IMR-90 (cell line): ENCODE measurements around the gene CCR9. TPM values are rescaled to one million over a fixed set of nuclear protein-coding genes. Genes with fewer than 3 reads are reported as not detected.

Source experiments
- ATAC-seq: fragments of 200-7000 bp; cut with Tn5 transposase; 2 replicates; pipeline ENCODE4 v1.9.1; 2020; ENCODE audit warnings: low read depth, mild to moderate bottlenecking, moderate library complexity
- BruUV-seq: library from RNA; stranded (reverse); fragments of 400-500 nt; replicated peaks from 2 replicates; lab custom pipeline; 2021; lab: Mats Ljungman, UMichigan
- CTCF ChIA-PET: fragments of 300-600 bp; formaldehyde crosslinking; extraction: SDS; loops from one replicate; lab custom pipeline; 2021; ENCODE audit warnings: antibody characterized with exemption; lab: Yijun Ruan, JAX
- POLR2A ChIA-PET: fragments of 300-600 bp; sonication (Branson Sonifier 250); formaldehyde crosslinking; loops from one replicate; lab custom pipeline; 2022; ENCODE audit warnings: antibody characterized with exemption; ENCODE audit not compliant: unreplicated experiment; lab: Charles Lee
- DNase-seq: peaks from one replicate; pipeline ENCODE4 v3.0.0; 2013
- H2AFZ ChIP-seq: replicated peaks from 2 replicates; pipeline ENCODE3; 2013; ENCODE audit warnings: low read length, mild to moderate bottlenecking; ENCODE audit not compliant: poor library complexity
- H2AK5ac ChIP-seq: 2 replicates; pipeline ENCODE4 v1.6.1; 2013; ENCODE audit warnings: low read depth, low read length, inconsistent platforms
- H2AK9ac ChIP-seq: replicated peaks from 2 replicates; pipeline ENCODE3; 2013; ENCODE audit warnings: mild to moderate bottlenecking, low read depth, low read length, moderate library complexity; ENCODE audit not compliant: poor library complexity
- H2BK120ac ChIP-seq: 2 replicates; pipeline ENCODE4 v1.6.1; 2013; ENCODE audit warnings: low read depth, low read length, inconsistent platforms
- H2BK15ac ChIP-seq: 3 replicates; pipeline ENCODE4 v1.6.1; 2013; ENCODE audit warnings: low read depth, low read length, inconsistent platforms
- H2BK20ac ChIP-seq: 2 replicates; pipeline ENCODE4 v1.6.1; 2013; ENCODE audit warnings: low read depth, mild to moderate bottlenecking, inconsistent platforms, low read length, moderate library complexity
- H2BK5ac ChIP-seq: 2 replicates; pipeline ENCODE4 v1.6.1; 2013; ENCODE audit warnings: mild to moderate bottlenecking, low read depth, low read length, inconsistent platforms; ENCODE audit not compliant: poor library complexity, severe bottlenecking
- H3K14ac ChIP-seq: replicated peaks from 2 replicates; pipeline ENCODE4 v1.6.1; 2013; ENCODE audit warnings: low read depth, low read length, inconsistent platforms
- H3K18ac ChIP-seq: 2 replicates; pipeline ENCODE4 v1.6.1; 2013; ENCODE audit warnings: low read depth, low read length, control low read depth
- H3K23ac ChIP-seq: 2 replicates; pipeline ENCODE4 v1.6.1; 2013; ENCODE audit warnings: low read depth, low read length, inconsistent platforms
- H3K27ac ChIP-seq: 2 replicates; pipeline ENCODE4 v1.5.1; 2013; ENCODE audit warnings: mild to moderate bottlenecking, control low read depth, low read length; ENCODE audit not compliant: insufficient read depth
- H3K27me3 ChIP-seq: 2 replicates; pipeline ENCODE4 v1.6.1; 2013; ENCODE audit warnings: low read length; ENCODE audit not compliant: control insufficient read depth, insufficient read depth
- H3K36me3 ChIP-seq: 2 replicates; pipeline ENCODE4 v1.6.1; 2013; ENCODE audit warnings: low read length, mixed read lengths; ENCODE audit not compliant: control insufficient read depth, insufficient read depth
- H3K4ac ChIP-seq: 2 replicates; pipeline ENCODE4 v1.6.1; 2013; ENCODE audit warnings: low read depth, low read length, inconsistent platforms
- H3K4me1 ChIP-seq: 2 replicates; pipeline ENCODE4 v1.6.1; 2013; ENCODE audit warnings: low read length, mixed read lengths; ENCODE audit not compliant: control insufficient read depth, insufficient read depth
- H3K4me2 ChIP-seq: 2 replicates; pipeline ENCODE4 v1.6.1; 2013; ENCODE audit warnings: low read depth, mild to moderate bottlenecking, control low read depth, low read length, moderate library complexity
- H3K4me3 ChIP-seq: 2 replicates; pipeline ENCODE4 v1.5.1; 2013; ENCODE audit warnings: low read depth, mild to moderate bottlenecking, control low read depth, low read length, moderate library complexity; ENCODE audit not compliant: insufficient read depth
- H3K56ac ChIP-seq: 2 replicates; pipeline ENCODE4 v1.6.1; 2013; ENCODE audit warnings: low read length, inconsistent platforms; ENCODE audit not compliant: insufficient read depth; ENCODE audit errors: extremely low read depth
- H3K79me1 ChIP-seq, 2 experiments: 2 replicates each; pipeline ENCODE4 v1.6.1; 2013; ENCODE audit warnings: low read length in 2 of 2, inconsistent platforms in 1 of 2, low read depth in 1 of 2
- H3K9ac ChIP-seq: 2 replicates; pipeline ENCODE4 v1.6.1; 2013; ENCODE audit warnings: low read depth, low read length, control low read depth
- H3K9me1 ChIP-seq: 2 replicates; pipeline ENCODE4 v1.6.1; 2013; ENCODE audit warnings: low read length, inconsistent platforms; ENCODE audit not compliant: insufficient read depth
- H3K9me3 ChIP-seq: 2 replicates; pipeline ENCODE4 v1.6.1; 2013; ENCODE audit warnings: low read length; ENCODE audit not compliant: control insufficient read depth, insufficient read depth
- H4K20me1 ChIP-seq: 2 replicates; pipeline ENCODE4 v1.6.1; 2013; ENCODE audit warnings: low read length, inconsistent platforms; ENCODE audit not compliant: insufficient read depth
- H4K5ac ChIP-seq: 2 replicates; pipeline ENCODE4 v1.6.1; 2013; ENCODE audit warnings: mild to moderate bottlenecking, low read depth, low read length, control low read depth
- H4K8ac ChIP-seq, 2 experiments: 2 replicates each; pipeline ENCODE4 v1.6.1; 2013; ENCODE audit warnings: low read depth in 2 of 2, low read length in 2 of 2, control low read depth in 1 of 2, inconsistent platforms in 1 of 2
- H4K91ac ChIP-seq: 2 replicates; pipeline ENCODE4 v1.6.1; 2013; ENCODE audit warnings: low read depth, low read length, inconsistent platforms; ENCODE audit not compliant: insufficient read depth
- BHLHE40 ChIP-seq: fragments of 150-350 bp; IDR thresholded peaks from 2 replicates; pipeline ENCODE4 v1.6.1; 2016; ENCODE audit warnings: mild to moderate bottlenecking, low read depth, low read length
- CEBPB ChIP-seq: IDR thresholded peaks from 2 replicates; pipeline ENCODE4 v1.6.1; 2012; ENCODE audit warnings: low read depth, low read length, improper control_type of control experiment
- CHD1 ChIP-seq: IDR thresholded peaks from 2 replicates; pipeline ENCODE4 v1.6.1; 2012; ENCODE audit warnings: low read depth, low read length, improper control_type of control experiment
- FOS ChIP-seq: fragments of 150-350 bp; IDR thresholded peaks from 2 replicates; pipeline ENCODE4 v1.6.1; 2016; ENCODE audit warnings: low read depth, low read length
- MAFK ChIP-seq: IDR thresholded peaks from 2 replicates; pipeline ENCODE4 v1.6.1; 2012; ENCODE audit warnings: low read depth, low read length, improper control_type of control experiment
- MAZ ChIP-seq: IDR thresholded peaks from 2 replicates; pipeline ENCODE4 v1.6.1; 2012; ENCODE audit warnings: low read depth, mild to moderate bottlenecking, low read length, improper control_type of control experiment, moderate library complexity, borderline replicate concordance
- MXI1 ChIP-seq: IDR thresholded peaks from 2 replicates; pipeline ENCODE4 v1.6.1; 2012; ENCODE audit warnings: low read depth, mild to moderate bottlenecking, low read length, moderate library complexity, borderline replicate concordance
- NFE2L2 ChIP-seq: fragments of 150-350 bp; IDR thresholded peaks from 2 replicates; pipeline ENCODE4 v1.6.1; 2016; ENCODE audit warnings: low read depth, mild to moderate bottlenecking, low read length
- POLR2A ChIP-seq: IDR thresholded peaks from 2 replicates; pipeline ENCODE4 v1.6.1; 2012; ENCODE audit warnings: mild to moderate bottlenecking, low read depth, low read length
- RAD21 ChIP-seq: IDR thresholded peaks from 2 replicates; pipeline ENCODE4 v1.6.1; 2012; ENCODE audit warnings: low read length, improper control_type of control experiment
- RCOR1 ChIP-seq: IDR thresholded peaks from 2 replicates; pipeline ENCODE4 v1.6.1; 2012; ENCODE audit warnings: mild to moderate bottlenecking, low read length, improper control_type of control experiment; ENCODE audit not compliant: insufficient replicate concordance
- RFX5 ChIP-seq: IDR thresholded peaks from 2 replicates; pipeline ENCODE4 v1.8.0; 2012; ENCODE audit warnings: low read depth, mild to moderate bottlenecking, low read length, moderate library complexity
- SMC3 ChIP-seq: fragments of 150-350 bp; IDR thresholded peaks from 2 replicates; pipeline ENCODE4 v1.6.1; 2016; ENCODE audit warnings: low read depth, mild to moderate bottlenecking, antibody characterized with exemption, low read length, moderate library complexity
- WGBS, 2 experiments: methylation state at CpG; one replicate each; pipeline versions ENCODE4 v1.1.5 to v1.1.7; 2013; ENCODE audit warnings: missing lambda C conversion rate in 2 of 2; ENCODE audit not compliant: insufficient read length in 1 of 2; ENCODE audit errors: extremely low coverage in 2 of 2; 5-methylcytosine and 5-hydroxymethylcytosine counted together
- dilution Hi-C: fragments of 300-500 bp; cut with HindIII; formaldehyde crosslinking; loops from one replicate; pipeline ENCODE4 v1.14.3; 2018; ENCODE audit warnings: low sequenced_read_pairs; ENCODE audit not compliant: unreplicated experiment
- in situ Hi-C: fragments of 300-500 bp; cut with MboI; formaldehyde crosslinking; loops from 3 replicates; pipeline ENCODE4 v1.14.3; 2019; ENCODE audit warnings: low sequenced_read_pairs, inconsistent platforms, mixed read lengths
- intact Hi-C: fragments of 100-400 bp; cut with micrococcal nuclease; formaldehyde crosslinking; loops from 2 replicates; pipeline ENCODE4 v1.10.0; 2022
- polyA plus RNA-seq, 3 experiments: library from polyadenylated mRNA; depleted of rRNA; stranded (reverse); fragments of >200 nt; gene quantifications; 2 replicates each; pipeline ENCODE4 v1.2.3, GENCODE V29; 2012; ENCODE audit warnings: low replicate concordance in 1 of 3
- total RNA-seq: library from RNA; depleted of rRNA; stranded (reverse); fragments of >200 nt; gene quantifications from 2 replicates; pipeline ENCODE4 v1.2.3, GENCODE V29; 2012
- TF ChIP-seq, protein P1 (sequence below): fragments of 150-350 bp; IDR thresholded peaks from 2 replicates; pipeline ENCODE4 v1.6.1; 2016; ENCODE audit warnings: low read depth, mild to moderate bottlenecking, low read length, moderate library complexity, borderline replicate concordance
- TF ChIP-seq, protein P2 (sequence below): conservative IDR thresholded peaks from 2 replicates; pipeline ENCODE4 v1.5.1; 2012; ENCODE audit warnings: mild to moderate bottlenecking, low read depth, low read length, improper control_type of control experiment
- TF ChIP-seq, protein P3 (sequence below): fragments of 150-350 bp; IDR thresholded peaks from 2 replicates; pipeline ENCODE4 v1.6.1; 2017; ENCODE audit warnings: mild to moderate bottlenecking, antibody characterized with exemption, low read length, low read depth

CCR9 gene
- total and polyA plus RNA-seq, 2 of the 4 experiments (the other 2 are of a cell fraction), result not detected

DNA sequence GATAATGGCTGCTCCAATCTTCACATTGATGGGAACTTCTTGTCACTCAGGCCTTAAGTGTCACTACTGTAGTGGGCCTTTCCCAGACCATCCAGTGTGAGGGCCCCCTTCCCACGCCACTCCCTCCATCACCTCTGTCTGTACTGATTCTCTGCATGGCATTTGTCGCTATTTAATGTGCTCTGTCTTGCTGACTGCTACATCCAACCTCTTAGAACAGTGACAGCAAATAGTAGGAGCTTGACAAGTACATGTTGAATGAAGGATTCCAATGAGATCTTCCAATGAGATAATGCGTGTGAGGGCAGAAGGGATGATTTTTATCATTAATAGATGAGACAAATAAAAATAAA is 5.6 kb upstream of the CCR9 start:
- H3K27me3 ChIP-seq, result peaks cover 43% of the 10 kb centered on the region
- H2BK120ac ChIP-seq, result no peak overlapping the region
- CTCF ChIA-PET, result no interaction called here

More for the DNA sequence above, 5.6 kb upstream of the CCR9 start:
- peak overlapping the region; percentile 65 for H2AK9ac ChIP-seq
- H4K5ac ChIP-seq, result no peak overlapping the region
- H4K8ac ChIP-seq, result no peak overlapping the region
- no peak overlapping the region for H3K4ac ChIP-seq
- H3K4me1 ChIP-seq, result no peaks in the 10 kb centered on the region; the same call in 1 of the 2 replicates
- H2AK5ac ChIP-seq, result no peak overlapping the region
- no peak overlapping the region for H2AFZ ChIP-seq
- H2BK5ac ChIP-seq, result no peak overlapping the region
- no CpG with 5 or more reads among the region's 3 CpGs for WGBS, 2 experiments
- intact Hi-C loops (no loop called here), dilution Hi-C loops (no loop called here), in situ Hi-C loops (no loop called here)
- no peaks in the 10 kb centered on the region for H3K36me3 ChIP-seq
- no peaks in the 10 kb centered on the region for H4K20me1 ChIP-seq
- H3K9me3 ChIP-seq, result no peaks in the 10 kb centered on the region
- no peak overlapping the region for H3K18ac ChIP-seq
- no peak overlapping the region for H2BK15ac ChIP-seq
- no peak overlapping the region for H3K4me2 ChIP-seq
- BruUV-seq, result no TSS peak
- H3K56ac ChIP-seq, result no peak overlapping the region
- H3K14ac ChIP-seq, result no peak overlapping the region
- H3K27ac ChIP-seq, result no peak overlapping the region
- H3K23ac ChIP-seq, result no peak overlapping the region
- ATAC-seq (no peak), DNase-seq (no peak)
- no peak overlapping the region for H2BK20ac ChIP-seq
- TF ChIP-seq FOS (no peak), RAD21 (no peak), CHD1 (no peak), MXI1 (no peak), RFX5 (no peak), POLR2A (no peak), SMC3 (no peak), CEBPB (no peak), BHLHE40 (no peak), NFE2L2 (no peak), MAFK (no peak), MAZ (no peak), RCOR1 (no peak)
- TF ChIP-seq, protein P1, sequence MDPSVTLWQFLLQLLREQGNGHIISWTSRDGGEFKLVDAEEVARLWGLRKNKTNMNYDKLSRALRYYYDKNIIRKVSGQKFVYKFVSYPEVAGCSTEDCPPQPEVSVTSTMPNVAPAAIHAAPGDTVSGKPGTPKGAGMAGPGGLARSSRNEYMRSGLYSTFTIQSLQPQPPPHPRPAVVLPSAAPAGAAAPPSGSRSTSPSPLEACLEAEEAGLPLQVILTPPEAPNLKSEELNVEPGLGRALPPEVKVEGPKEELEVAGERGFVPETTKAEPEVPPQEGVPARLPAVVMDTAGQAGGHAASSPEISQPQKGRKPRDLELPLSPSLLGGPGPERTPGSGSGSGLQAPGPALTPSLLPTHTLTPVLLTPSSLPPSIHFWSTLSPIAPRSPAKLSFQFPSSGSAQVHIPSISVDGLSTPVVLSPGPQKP, result no peak
- TF ChIP-seq, protein P2, sequence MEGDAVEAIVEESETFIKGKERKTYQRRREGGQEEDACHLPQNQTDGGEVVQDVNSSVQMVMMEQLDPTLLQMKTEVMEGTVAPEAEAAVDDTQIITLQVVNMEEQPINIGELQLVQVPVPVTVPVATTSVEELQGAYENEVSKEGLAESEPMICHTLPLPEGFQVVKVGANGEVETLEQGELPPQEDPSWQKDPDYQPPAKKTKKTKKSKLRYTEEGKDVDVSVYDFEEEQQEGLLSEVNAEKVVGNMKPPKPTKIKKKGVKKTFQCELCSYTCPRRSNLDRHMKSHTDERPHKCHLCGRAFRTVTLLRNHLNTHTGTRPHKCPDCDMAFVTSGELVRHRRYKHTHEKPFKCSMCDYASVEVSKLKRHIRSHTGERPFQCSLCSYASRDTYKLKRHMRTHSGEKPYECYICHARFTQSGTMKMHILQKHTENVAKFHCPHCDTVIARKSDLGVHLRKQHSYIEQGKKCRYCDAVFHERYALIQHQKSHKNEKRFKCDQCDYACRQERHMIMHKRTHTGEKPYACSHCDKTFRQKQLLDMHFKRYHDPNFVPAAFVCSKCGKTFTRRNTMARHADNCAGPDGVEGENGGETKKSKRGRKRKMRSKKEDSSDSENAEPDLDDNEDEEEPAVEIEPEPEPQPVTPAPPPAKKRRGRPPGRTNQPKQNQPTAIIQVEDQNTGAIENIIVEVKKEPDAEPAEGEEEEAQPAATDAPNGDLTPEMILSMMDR, result no peak
- TF ChIP-seq, protein P3, sequence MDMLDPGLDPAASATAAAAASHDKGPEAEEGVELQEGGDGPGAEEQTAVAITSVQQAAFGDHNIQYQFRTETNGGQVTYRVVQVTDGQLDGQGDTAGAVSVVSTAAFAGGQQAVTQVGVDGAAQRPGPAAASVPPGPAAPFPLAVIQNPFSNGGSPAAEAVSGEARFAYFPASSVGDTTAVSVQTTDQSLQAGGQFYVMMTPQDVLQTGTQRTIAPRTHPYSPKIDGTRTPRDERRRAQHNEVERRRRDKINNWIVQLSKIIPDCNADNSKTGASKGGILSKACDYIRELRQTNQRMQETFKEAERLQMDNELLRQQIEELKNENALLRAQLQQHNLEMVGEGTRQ, result no peak
- no peak overlapping the region for H3K4me3 ChIP-seq
- no peaks in the 10 kb centered on the region for H3K79me1 ChIP-seq
- H4K91ac ChIP-seq, result no peak overlapping the region
- no peak overlapping the region for H3K9ac ChIP-seq
- no peaks in the 10 kb centered on the region for H3K9me1 ChIP-seq
- POLR2A ChIA-PET, result no interaction called here
